ENCODE results near the gene MRGPRD.

DNA sequence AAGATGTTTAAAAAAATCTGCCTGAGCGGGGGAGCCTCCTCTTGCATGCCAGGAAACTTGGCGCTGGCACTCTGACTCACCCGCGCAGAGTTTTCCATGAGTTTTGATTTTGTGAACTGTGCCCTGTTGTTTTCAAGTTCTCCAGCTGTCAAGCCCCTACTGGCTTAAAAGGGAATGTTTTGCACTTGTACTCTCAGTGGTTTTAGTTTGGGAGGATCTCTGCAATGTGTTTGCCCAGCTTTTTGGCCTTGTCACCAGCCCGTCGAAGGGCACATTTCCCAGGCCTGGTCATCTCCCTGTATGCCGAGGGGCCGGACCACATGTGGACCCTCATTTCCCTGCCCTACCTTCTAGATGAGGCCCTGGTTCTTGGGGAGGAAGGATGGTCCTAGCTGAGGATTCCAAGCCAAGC is 20.1 kb upstream of the MRGPRD start:
- TF ChIP-seq CTCF (IDR thresholded peaks at IDR 0.05; ENCODE audit: insufficient read depth, low read length) (no peak), POLR2AphosphoS5 (IDR thresholded peaks at IDR 0.05; ENCODE audit: low read depth) (no peak), REST (IDR thresholded peaks at IDR 0.05; ENCODE audit: insufficient replicate concordance, low read depth) (no peak), SPI1 (IDR thresholded peaks at IDR 0.05; ENCODE audit: borderline replicate concordance, low read depth) (no peak)

All from HL-60 (cell line).